Left ventricle myocardium superior (tissue), 1 donor: ENCODE measurements around the gene CSNK2B. TPM values are rescaled to one million over a fixed set of nuclear protein-coding genes. Genes with fewer than 3 reads are reported as not detected.

ENCODE experiments used
- ATAC-seq: fragments of 200-7000 bp; cut with Tn5 transposase; one replicate; pipeline ENCODE4 v1.9.1; 2020; ENCODE audit warnings: mild to moderate bottlenecking, moderate library complexity
- DNase-seq: peaks from one replicate; pipeline ENCODE4 v3.0.0-alpha.2; 2020
- intact Hi-C: fragments of 100-400 bp; cut with micrococcal nuclease; formaldehyde crosslinking; loops from one replicate; pipeline ENCODE4 v1.11.0; 2022
- total RNA-seq: library from RNA; stranded (reverse); fragmentation: NEBNext Ultra II Directional; extraction: Animal tissue kit (Norgen Biotek cat#: 25700); gene quantifications from one replicate; pipeline ENCODE4 v1.2.1, GENCODE V29; 2021
- donor health status: DM: no; HTN: yes; CAD: no; lungs with severe emphysema.

The CSNK2B gene
- total RNA-seq, 1 donor from 2014 or later: 111 TPM

GRCh38 chr6:31681135-31681671 is 15.3 kb downstream of the CSNK2B start:
- peak; percentile 67 for DNase-seq
- ATAC-seq: peak; percentile 77
- intact Hi-C loops: no loop called here

GRCh38 chr6:31683591-31683990 is 17.7 kb downstream of the CSNK2B start:
- ATAC-seq: no peak
- DNase-seq: no peak
- intact Hi-C loops: no loop called here

GRCh38 chr6:31686483-31686882 is 20.6 kb downstream of the CSNK2B start:
- intact Hi-C loops: no loop called here
- ATAC-seq (no peak), DNase-seq (peak; percentile 18)

GRCh38 chr6:31687321-31687720 is 21.4 kb downstream of the CSNK2B start:
- DNase-seq: no peak
- ATAC-seq: no peak
- intact Hi-C loops: no loop called here

- intact Hi-C loops: no loop called here
- no peak for ATAC-seq
- DNase-seq: peak; percentile 23
Measured at GRCh38 chr6:31687860-31688693, 22.2 kb downstream of the CSNK2B start.

- intact Hi-C loops: no loop called here
- DNase-seq (peak; percentile 19), ATAC-seq (no peak)
Measured at GRCh38 chr6:31689249-31690110, 23.6 kb downstream of the CSNK2B start.

GRCh38 chr6:31690231-31691077 is 24.6 kb downstream of the CSNK2B start:
- intact Hi-C loops: no loop called here
- ATAC-seq (no peak), DNase-seq (peak; percentile 6)

GRCh38 chr6:31691078-31691463 is 25.2 kb downstream of the CSNK2B start:
- ATAC-seq (no peak), DNase-seq (no peak)
- intact Hi-C loops: no loop called here

- intact Hi-C loops: no loop called here
- ATAC-seq (no peak), DNase-seq (peak; percentile 25)
Measured at GRCh38 chr6:31691564-31692108, 25.8 kb downstream of the CSNK2B start.

- intact Hi-C loops: no loop called here
- ATAC-seq: no peak
- DNase-seq: peak; percentile 7
Measured at GRCh38 chr6:31692353-31692752, 26.5 kb downstream of the CSNK2B start.

GRCh38 chr6:31692886-31693285 is 27.0 kb downstream of the CSNK2B start:
- intact Hi-C loops: no loop called here
- DNase-seq: no peak
- no peak for ATAC-seq

GRCh38 chr6:31693535-31693934 is 27.7 kb downstream of the CSNK2B start:
- ATAC-seq (no peak), DNase-seq (no peak)
- intact Hi-C loops: no loop called here

- no peak for ATAC-seq
- no peak for DNase-seq
- intact Hi-C loops: no loop called here
Measured at GRCh38 chr6:31697555-31697954, 31.7 kb downstream of the CSNK2B start.

- intact Hi-C loops: no loop called here
- ATAC-seq: no peak
- DNase-seq: no peak
Measured at GRCh38 chr6:31700740-31701401, 35.0 kb downstream of the CSNK2B start.

GRCh38 chr6:31701666-31702404 is 36.0 kb downstream of the CSNK2B start:
- ATAC-seq (peak; percentile 10), DNase-seq (peak; percentile 55)
- intact Hi-C loops: no loop called here

GRCh38 chr6:31702405-31702818 is 36.5 kb downstream of the CSNK2B start:
- DNase-seq (no peak), ATAC-seq (peak; percentile 23)
- intact Hi-C loops: no loop called here

GRCh38 chr6:31702819-31703716 is 37.2 kb downstream of the CSNK2B start, which contains the start of gene ABHD16A:
Gene ABHD16A, minus strand, starts transcription at chr6:31703324. Its CDS starts 43 bp downstream, at chr6:31703281.
- DNase-seq (peak; percentile 99), ATAC-seq (peak; percentile 99)
- intact Hi-C loops: no loop called here
